ENCODE measurements around the gene RFC5.
A peak's percentile ranks its signal among the peaks of the same experiment; 100 is the strongest.
"Not testable (repeated sequence)": the region's sequence is repeated elsewhere in the genome, so short reads cannot be mapped to it uniquely, and the experiment has no call there.

The RFC5 gene

GRCh38 chr12:118016424-118017264 lies at the start of gene RFC5:
TSS of gene RFC5 (plus strand) at chr12:118016703. CDS start at chr12:118016828, 125 bp downstream.
- DNase-seq (ENCODE audit: low read depth), result peak; percentile 74

- no peak for DNase-seq (ENCODE audit: low read depth)
These were observed 49.5 kb upstream of the RFC5 start for GRCh38 chr12:117967043-117967442.

GRCh38 chr12:117967512-117967911 lies 49.0 kb upstream of the RFC5 start:
- no peak for DNase-seq (ENCODE audit: low read depth)

GRCh38 chr12:117968151-117968789 lies 48.2 kb upstream of the RFC5 start:
- DNase-seq (ENCODE audit: low read depth), result no peak

GRCh38 chr12:117968826-117969659 lies 47.5 kb upstream of the RFC5 start, which contains the start of gene KSR2:
TSS of gene KSR2 (minus strand) at chr12:117968990. CDS start at chr12:117968255, 735 bp downstream.
- DNase-seq (ENCODE audit: low read depth), result no peak

GRCh38 chr12:117970334-117970733 lies 46.2 kb upstream of the RFC5 start:
- no peak for DNase-seq (ENCODE audit: low read depth)

GRCh38 chr12:117972301-117972700 lies 44.2 kb upstream of the RFC5 start:
- DNase-seq (ENCODE audit: low read depth), result no peak

- DNase-seq (ENCODE audit: low read depth), result no peak
These were observed 41.5 kb upstream of the RFC5 start for GRCh38 chr12:117975006-117975405.

- DNase-seq (ENCODE audit: low read depth), result no peak
These were observed 39.1 kb upstream of the RFC5 start for GRCh38 chr12:117977373-117977772.

- DNase-seq (ENCODE audit: low read depth), result no peak
These were observed 35.9 kb upstream of the RFC5 start for GRCh38 chr12:117980616-117981015.

- no peak for DNase-seq (ENCODE audit: low read depth)
These were observed 35.2 kb upstream of the RFC5 start for GRCh38 chr12:117981267-117981666.

GRCh38 chr12:117985182-117985581 lies 31.3 kb upstream of the RFC5 start:
- DNase-seq (ENCODE audit: low read depth), result peak; percentile 46

- peak; percentile 80 for DNase-seq (ENCODE audit: low read depth)
These were observed 29.6 kb upstream of the RFC5 start for GRCh38 chr12:117986705-117987469.

GRCh38 chr12:117994551-117995438 lies 21.7 kb upstream of the RFC5 start:
- DNase-seq (ENCODE audit: low read depth), result no peak

- DNase-seq (ENCODE audit: low read depth), result no peak
These were observed 17.8 kb upstream of the RFC5 start for GRCh38 chr12:117998719-117999118.

GRCh38 chr12:117999806-118000205 lies 16.7 kb upstream of the RFC5 start:
- DNase-seq (ENCODE audit: low read depth), result not testable (repeated sequence)

- DNase-seq (ENCODE audit: low read depth), result no peak
These were observed 5.6 kb upstream of the RFC5 start for GRCh38 chr12:118010903-118011302.

- no peak for DNase-seq (ENCODE audit: low read depth)
These were observed 5.1 kb upstream of the RFC5 start for GRCh38 chr12:118011377-118011776.

GRCh38 chr12:118011961-118012360 lies 4.5 kb upstream of the RFC5 start:
- DNase-seq (ENCODE audit: low read depth), result no peak

GRCh38 chr12:118013283-118013682 lies 3.2 kb upstream of the RFC5 start:
- DNase-seq (ENCODE audit: low read depth), result no peak

GRCh38 chr12:118015306-118015705 lies 1.2 kb upstream of the RFC5 start:
- no peak for DNase-seq (ENCODE audit: low read depth)

All from HS-27A (cell line).